Stimulated activated CD8-positive, alpha-beta memory T cell treated with anti-CD3 and anti-CD28 coated beads, Interleukin-4, amount 100 ng/mL, for 4 hours (primary cell): ENCODE measurements around the gene ULK1.
"Not testable (repeated sequence)": the region's sequence is repeated elsewhere in the genome, so short reads cannot be mapped to it uniquely, and the experiment has no call there.

Source experiments
- DNase-seq, 2 donors: peaks; one replicate each; pipeline ENCODE4 v3.0.0-alpha.2; 2020; ENCODE audit warnings: low read depth in 2 of 2, low spot score in 1 of 2

ULK1 gene

DNA sequence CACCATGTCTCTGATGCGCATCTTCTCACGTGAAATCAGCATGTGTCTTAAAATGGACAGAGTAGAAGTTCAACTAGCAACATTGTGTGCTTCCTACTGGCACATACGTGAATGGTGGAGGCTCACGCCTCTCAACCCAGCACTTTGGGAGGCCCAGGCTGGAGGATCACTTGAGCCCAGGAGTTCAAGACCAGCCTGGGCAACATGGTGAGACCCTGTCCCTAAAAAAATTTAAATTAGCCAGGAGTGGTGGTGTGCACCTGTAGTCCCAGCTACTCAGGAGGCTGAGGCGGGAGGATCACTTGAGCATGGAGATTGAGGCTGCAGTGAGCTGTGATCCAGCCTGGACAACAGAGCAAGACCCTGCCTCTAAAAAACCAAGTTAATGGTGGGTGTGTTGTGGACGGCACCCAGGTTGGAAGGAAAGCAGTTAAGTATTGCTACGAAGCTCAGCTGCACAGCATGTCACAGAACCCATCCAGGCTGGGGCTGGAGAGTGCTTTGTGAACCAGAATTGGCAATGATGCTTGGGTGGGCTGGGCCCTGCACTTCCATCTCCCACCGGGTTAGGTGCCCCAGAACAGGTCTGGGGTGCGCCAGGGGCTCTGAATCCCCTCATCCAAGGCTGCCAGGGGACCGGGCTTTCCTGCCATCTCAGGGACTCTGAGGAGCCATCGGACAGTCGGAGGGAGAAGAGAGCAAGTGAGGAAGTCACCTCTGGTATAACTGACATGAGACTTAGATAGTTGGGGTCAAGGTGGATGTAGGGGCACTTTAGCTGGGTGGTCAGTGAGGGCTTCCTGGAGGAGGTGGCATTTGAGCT is 33.0 kb upstream of the ULK1 start:
- DNase-seq, result no peak

GRCh38 chr12:131862084-131862441 is 32.4 kb upstream of the ULK1 start:
- no peak for DNase-seq

GRCh38 chr12:131862600-131862993 is 31.8 kb upstream of the ULK1 start:
- DNase-seq, result no peak

DNA sequence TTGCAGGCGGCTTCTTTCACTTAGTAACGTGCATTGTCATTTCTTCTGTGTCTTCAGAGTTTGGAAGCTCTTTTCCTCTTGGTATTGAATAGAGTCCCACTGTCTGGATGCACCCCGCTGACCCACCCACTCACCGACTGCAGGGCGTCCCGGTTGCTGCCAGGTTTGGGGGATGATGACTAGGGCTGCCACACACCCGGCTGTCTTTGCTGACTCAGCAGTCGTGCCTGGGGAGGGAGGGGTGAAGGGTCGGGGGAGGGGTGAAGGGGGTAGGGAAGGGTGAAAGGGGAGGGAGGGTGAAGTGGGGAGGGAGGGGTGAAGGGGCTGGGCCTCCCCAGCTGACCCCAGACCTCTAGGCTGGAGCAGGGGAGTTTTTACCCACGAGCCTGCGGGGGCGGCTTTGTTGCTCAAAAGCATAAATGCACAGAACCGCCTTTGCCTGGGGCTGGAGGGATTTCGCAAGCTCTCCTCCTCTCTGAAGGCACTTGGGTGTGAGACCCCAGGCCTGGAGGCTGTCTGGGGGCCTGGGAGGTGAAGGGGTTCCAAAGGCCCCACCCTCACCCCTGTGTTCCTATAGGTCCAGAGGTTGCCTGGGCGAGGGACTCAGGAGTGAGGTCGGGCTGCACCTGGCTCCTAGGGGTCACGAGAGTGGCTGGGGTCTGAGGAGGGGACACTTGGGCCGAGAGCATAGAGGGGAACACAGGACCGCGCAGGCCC is 31.3 kb upstream of the ULK1 start:
- DNase-seq, result no peak

GRCh38 chr12:131863711-131864396 is 30.6 kb upstream of the ULK1 start:
- no peak for DNase-seq

GRCh38 chr12:131864469-131864868 is 30.0 kb upstream of the ULK1 start:
- DNase-seq, result no peak

DNA sequence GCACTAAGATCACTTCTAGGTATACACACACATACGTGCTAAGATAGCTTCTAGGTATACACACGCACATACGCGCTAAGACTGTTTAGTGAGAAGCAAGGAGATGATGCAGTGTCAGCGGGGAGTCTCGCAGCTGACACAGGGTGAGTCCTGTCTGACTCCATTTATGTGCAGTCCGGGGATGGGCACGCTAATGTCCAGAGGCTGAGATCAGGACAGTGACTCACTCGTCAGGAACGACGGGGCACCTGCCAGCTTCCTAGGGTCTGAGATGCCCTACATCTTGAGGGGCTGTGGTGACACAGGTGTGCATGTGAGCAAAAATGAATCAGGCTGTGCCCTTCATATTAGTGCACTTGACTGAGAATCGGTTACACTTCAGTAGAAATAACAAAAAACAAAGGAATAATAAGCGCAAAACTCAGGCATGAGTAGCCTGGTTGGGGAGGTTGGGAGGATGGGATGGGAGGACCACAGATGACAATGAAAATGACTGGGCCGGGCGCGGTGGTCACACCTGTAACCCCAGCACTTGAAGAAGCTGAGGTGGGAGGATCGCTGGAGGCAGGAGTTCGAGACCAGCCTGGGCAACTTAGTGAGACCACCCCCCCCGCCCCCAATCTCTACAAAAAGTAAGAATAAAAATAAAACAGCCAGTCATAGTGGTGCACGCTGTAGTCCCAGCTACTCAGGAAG is 29.1 kb upstream of the ULK1 start:
- DNase-seq, result no peak

GRCh38 chr12:131867471-131867870 is 27.0 kb upstream of the ULK1 start:
- no peak for DNase-seq

DNA sequence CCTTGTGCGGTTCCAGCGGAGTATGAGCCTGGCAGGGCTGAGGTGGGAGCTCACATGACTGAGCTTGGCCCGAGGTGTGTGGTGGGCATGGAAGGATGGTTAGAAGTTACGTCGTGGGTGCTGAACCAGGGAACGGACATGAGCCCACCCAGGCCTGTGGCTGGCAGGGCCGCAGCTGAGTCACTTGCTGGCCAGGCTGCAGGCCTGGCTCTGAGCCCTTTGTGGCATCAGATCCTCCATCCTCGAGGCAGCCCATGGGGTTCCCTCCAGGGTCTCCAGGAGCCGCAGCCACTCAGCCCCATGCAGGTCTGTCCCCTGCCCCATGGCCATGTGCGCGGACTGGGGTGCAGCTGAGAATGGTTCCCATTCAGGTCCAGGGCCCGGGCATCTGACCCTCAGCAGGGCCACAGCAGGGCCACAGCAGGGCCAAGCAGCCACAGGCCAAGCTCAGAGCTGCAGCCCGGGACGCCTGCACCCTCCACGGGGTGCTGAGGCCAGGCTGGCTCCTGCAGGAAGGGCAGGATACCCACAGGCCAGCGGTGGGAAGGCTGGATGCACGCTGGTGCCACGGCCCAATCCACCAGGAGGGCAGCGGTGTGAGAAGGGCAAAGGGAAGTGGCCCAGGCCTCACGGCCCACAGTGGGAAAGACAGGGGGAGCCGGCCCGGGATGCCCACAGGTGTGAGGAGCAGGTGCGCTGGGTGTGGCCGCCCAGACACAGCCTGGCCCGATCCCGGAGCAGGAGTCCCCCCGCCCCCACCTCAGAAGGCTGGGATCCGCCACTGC is 26.3 kb upstream of the ULK1 start:
- no peak for DNase-seq

- DNase-seq, result no peak
Observed at GRCh38 chr12:131869871-131870418, 24.5 kb upstream of the ULK1 start.

DNA sequence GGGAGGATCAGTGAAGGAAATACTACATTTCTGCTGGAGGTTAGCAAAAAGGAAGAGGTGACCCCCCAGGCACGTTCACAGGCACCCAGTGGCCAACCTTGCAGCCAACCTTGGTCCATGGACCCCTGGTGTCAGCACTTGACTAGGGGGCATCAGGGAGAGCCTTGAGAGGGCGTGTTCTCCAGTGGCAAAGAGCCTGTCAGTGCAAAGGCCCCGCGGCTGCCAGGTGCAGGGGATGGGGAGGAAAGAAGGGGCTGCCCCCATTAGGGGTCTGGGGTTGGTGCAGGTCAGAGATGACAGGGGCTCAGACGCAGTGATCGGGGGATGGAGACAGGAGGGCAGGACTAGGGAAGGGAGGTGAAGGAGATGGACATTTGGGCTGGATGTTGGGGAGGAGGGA is 22.7 kb upstream of the ULK1 start:
- no peak for DNase-seq

DNA sequence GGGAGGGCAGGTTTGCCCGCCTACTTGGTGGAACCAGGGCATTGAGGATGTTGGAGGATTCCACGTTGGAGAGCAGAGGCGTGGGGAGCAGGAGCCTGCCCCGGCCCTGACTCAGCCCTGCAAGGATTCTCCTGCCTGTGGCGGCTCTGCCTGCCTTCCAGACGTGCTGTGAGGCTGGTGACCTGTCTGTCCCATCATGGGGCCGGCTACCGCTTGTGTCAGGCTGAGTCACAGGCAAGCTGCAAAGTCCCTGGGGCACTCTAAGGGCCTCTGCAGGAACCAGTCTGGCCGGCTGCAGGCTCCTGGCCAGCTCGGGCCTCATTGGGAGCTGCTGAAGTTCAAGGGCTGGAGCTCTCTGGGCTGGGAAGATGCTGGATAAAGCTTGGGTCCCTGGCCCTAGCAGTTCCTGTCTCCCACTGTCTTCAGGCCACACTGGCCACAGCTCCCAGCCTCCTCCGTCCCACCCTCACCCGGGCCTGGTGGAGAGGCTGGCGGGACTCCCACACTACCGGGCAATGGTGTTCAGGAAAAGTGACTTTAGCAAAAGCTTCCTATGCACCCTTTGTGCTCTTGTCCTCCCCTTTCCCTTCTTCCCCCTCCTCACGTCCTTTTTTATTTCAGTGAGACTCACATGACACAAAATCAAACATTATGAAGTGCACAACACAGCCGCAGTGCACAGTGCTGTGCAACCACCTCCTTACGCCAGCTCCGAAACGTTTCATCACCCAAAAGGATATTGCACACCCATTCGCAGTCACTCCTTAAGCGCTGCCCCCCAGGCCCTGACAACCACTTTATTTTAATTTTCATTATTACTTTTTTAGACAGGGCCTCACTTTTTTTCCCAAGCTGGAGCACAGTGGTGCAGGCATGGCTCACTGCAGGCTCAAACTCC is 22.0 kb upstream of the ULK1 start:
- DNase-seq, result no peak

DNA sequence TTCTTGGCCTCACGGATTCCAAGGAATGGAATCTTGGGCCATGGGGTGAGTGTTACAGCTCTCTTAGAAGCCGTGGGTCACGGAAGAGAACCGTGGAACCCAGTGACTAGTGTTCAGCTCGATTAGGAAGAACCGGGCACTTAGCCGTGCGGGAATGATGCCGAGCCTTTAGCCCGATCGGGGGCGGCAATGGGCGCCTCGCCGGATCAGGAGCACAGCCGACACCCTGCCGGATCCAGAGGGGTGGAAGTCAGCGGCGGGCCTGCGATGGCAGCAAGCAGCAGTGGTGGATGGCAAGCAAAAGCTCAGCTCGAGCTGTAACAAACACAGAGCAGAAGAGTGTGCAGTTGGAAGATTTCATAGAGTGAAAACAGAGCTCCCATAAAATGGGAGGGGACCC is 21.1 kb upstream of the ULK1 start:
- no peak for DNase-seq

- DNase-seq, result not testable (repeated sequence)
Observed at GRCh38 chr12:131874972-131875371, 19.4 kb upstream of the ULK1 start.

GRCh38 chr12:131877216-131877615 is 17.2 kb upstream of the ULK1 start:
- not testable (repeated sequence) for DNase-seq

- DNase-seq, result not testable (repeated sequence)
Observed at GRCh38 chr12:131878436-131878835, 16.0 kb upstream of the ULK1 start.

DNA sequence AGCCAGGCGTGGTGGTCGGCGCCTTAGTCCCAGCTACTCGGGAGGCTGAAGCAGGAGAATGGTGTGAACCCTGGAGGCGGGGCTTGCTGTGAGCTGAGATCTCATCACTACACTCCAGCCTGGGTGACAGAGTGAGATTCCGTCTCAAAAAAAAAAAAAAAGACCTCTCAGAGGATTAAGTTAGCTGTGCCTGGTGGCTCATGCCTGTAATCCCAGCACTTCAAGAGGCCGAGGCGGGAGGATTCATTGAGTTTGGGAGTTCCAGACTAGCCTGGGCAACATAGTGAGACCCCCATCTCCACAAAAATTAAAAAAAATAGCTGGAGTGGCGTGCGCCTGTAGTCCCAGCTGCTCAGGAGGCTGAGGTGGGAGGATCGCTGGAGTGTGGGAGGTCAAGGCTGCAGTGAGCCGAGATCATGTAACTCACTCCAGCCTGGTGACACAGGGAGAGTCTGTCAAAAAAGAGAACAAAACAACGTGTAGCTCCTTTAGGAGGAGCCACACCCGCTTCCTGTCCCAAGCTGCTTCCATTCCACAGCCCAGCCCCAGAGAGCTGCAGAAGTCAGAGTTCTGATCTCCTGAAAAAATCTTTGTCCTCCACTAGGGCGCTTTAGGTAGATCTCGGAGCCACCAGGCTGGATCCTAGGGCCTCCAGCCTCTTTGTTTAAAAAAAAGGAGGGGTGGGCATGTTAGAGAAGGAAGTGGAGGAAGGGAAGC is 11.5 kb upstream of the ULK1 start:
- no peak for DNase-seq

- DNase-seq, result no peak
Observed at GRCh38 chr12:131883521-131883900, 10.9 kb upstream of the ULK1 start.

DNA sequence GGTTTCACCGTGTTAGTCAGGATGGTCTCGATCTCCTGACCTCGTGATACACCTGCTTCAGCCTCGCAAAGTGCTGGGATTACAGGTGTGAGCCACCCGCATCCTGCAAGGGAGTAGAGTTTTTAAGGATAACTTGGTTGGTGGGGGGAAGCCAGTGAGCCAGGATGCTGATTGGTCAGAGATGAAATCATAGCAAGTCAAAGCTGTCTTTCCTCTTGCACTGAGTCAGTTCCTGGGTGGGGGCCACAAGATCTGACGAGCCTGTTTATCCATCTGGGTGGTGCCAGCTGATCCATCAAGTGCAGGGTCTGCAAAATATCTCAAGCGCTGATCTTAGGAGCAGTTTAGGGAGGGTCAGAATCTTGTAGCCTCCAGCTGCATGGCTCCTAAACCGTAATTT is 9.3 kb upstream of the ULK1 start:
- DNase-seq, result not testable (repeated sequence)
